ENCODE results near the gene NFAT5. TPM values are rescaled to one million over a fixed set of nuclear protein-coding genes. Genes with fewer than 3 reads are reported as not detected.

NFAT5 gene
- total and polyA plus RNA-seq, 2 donors (not counting 3 experiments of a cell fraction or from before 2014, with no cell fraction given), result 17.2 to 49.5 TPM

DNA sequence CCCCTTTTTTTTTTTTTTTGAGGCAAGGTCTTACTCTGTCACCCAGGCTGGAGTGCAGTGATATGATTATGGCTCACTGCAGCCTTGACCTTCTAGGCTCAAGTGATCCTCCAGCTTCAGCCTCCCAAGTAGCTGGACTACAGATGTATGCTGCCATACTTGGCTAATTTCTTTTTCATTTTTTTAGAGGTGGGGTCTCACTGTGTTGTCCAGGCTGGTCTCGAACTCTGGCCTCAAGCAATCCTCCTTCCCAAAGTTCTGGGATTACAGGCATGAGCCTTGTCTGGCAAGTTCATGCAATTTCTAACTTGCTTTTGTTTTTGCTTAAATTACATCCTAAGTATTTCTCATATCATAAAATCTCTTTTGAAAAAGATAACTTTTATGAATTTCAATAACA is 33.8 kb upstream of the NFAT5 start:
- Histone ChIP-seq H3K27me3 (ENCODE audit: control insufficient read depth in 2 of 2, insufficient read depth in 2 of 2, low read length in 2 of 2) (no peaks in the 10 kb centered on the region), H3K36me3 (ENCODE audit: control insufficient read depth in 2 of 2, extremely low read depth in 1 of 2, insufficient read depth in 2 of 2, low read length in 2 of 2) (no peaks in the 10 kb centered on the region), H3K4me3 (replicated peaks in 1 of 3; ENCODE audit: insufficient read depth in 1 of 3, low read depth in 1 of 3, low read length in 3 of 3) (no peak overlapping the region), H3K79me2 (ENCODE audit: control insufficient read depth, insufficient read depth, low read length) (no peaks in the 10 kb centered on the region), H4K20me1 (replicated peaks; ENCODE audit: control insufficient read depth, extremely low read depth, insufficient read depth, low read length) (no peaks in the 10 kb centered on the region), H3K9me1 (replicated peaks; ENCODE audit: control insufficient read depth, extremely low read depth, insufficient read depth, low read length) (no peaks in the 10 kb centered on the region), H3K4me1 (ENCODE audit: control insufficient read depth, extremely low read depth, insufficient read depth, low read length) (peaks cover 26% of the 10 kb centered on the region), H3K9me3 (replicated peaks; ENCODE audit: control insufficient read depth, insufficient read depth, low read length) (no peaks in the 10 kb centered on the region), H3K4me2 (ENCODE audit: insufficient read depth, low read length) (no peak overlapping the region), H3K27ac (ENCODE audit: insufficient read depth, low read depth, low read length) (no peak overlapping the region), H3K9ac (replicated peaks; ENCODE audit: extremely low read depth, insufficient read depth, low read length) (no peak overlapping the region), H2AFZ (ENCODE audit: low read depth, low read length) (no peak overlapping the region)
- CTCF ChIA-PET, result no interaction called here
- POLR2A ChIA-PET, result interaction anchor here (0.6 kb wide), 1 partner anchor 134 kb away, joined by 3 read pairs; no protein-coding TSS in a partner anchor
- intact Hi-C loops (cut with micrococcal nuclease), result no loop called here
- no TSS peak for BruUV-seq (replicated peaks)
- TF ChIP-seq JUN (IDR thresholded peaks at IDR 0.05; ENCODE audit: borderline replicate concordance, insufficient read depth, insufficient read length, low read depth) (no peak), POLR2AphosphoS5 (IDR thresholded peaks at IDR 0.05; ENCODE audit: insufficient read depth, low read depth, low read length) (no peak), GATA2 (IDR thresholded peaks at IDR 0.05; ENCODE audit: insufficient read depth, insufficient read length, low read depth, low read length) (no peak), MYC (IDR thresholded peaks at IDR 0.05; ENCODE audit: low read depth, low read length) (no peak), POLR2A (IDR thresholded peaks at IDR 0.05; ENCODE audit: low read depth, low read length) (no peak), EZH2 (IDR thresholded peaks at IDR 0.05; ENCODE audit: borderline replicate concordance, low read depth, low read length, severe bottlenecking) (no peak), FOS (IDR thresholded peaks at IDR 0.05; ENCODE audit: borderline replicate concordance, insufficient read depth, low read length) (no peak)
- TF ChIP-seq, protein P1, sequence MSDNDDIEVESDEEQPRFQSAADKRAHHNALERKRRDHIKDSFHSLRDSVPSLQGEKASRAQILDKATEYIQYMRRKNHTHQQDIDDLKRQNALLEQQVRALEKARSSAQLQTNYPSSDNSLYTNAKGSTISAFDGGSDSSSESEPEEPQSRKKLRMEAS (IDR thresholded peaks at IDR 0.05; ENCODE audit: insufficient read depth, insufficient read length), result no peak
- TF ChIP-seq, protein P2, sequence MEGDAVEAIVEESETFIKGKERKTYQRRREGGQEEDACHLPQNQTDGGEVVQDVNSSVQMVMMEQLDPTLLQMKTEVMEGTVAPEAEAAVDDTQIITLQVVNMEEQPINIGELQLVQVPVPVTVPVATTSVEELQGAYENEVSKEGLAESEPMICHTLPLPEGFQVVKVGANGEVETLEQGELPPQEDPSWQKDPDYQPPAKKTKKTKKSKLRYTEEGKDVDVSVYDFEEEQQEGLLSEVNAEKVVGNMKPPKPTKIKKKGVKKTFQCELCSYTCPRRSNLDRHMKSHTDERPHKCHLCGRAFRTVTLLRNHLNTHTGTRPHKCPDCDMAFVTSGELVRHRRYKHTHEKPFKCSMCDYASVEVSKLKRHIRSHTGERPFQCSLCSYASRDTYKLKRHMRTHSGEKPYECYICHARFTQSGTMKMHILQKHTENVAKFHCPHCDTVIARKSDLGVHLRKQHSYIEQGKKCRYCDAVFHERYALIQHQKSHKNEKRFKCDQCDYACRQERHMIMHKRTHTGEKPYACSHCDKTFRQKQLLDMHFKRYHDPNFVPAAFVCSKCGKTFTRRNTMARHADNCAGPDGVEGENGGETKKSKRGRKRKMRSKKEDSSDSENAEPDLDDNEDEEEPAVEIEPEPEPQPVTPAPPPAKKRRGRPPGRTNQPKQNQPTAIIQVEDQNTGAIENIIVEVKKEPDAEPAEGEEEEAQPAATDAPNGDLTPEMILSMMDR (IDR thresholded peaks at IDR 0.05; ENCODE audit: extremely low read depth in 1 of 2, insufficient read depth in 1 of 2, low read depth in 1 of 2, low read length in 2 of 2), result no peak
- dilution Hi-C loops (cut with MboI; ENCODE audit: extremely low pct_ligation_motif_present, low sequenced_read_pairs), result no loop called here
- FAIRE-seq, result no peak
- no peak for DNase-seq (ENCODE audit: low read depth, low spot score)

Measured in endothelial cell of umbilical vein (primary cell).